KOPT-K1 (cell line): ENCODE data around the gene OR10D3.
"Not testable (repeated sequence)": the region's sequence is repeated elsewhere in the genome, so short reads cannot be mapped to it uniquely, and the experiment has no call there.

Experiments used
- H3K27ac ChIP-seq: fragments of 200-600 bp; sonication (generic); 2 replicates; pipeline ENCODE4 v1.5.1; 2016; ENCODE audit warnings: antibody characterized with exemption, mild to moderate bottlenecking, low read depth, low read length; ENCODE audit not compliant: poor library complexity, severe bottlenecking
- H3K36me3 ChIP-seq: fragments of 200-600 bp; sonication (generic); 2 replicates; pipeline ENCODE4 v1.5.1; 2017; ENCODE audit warnings: antibody characterized with exemption, mild to moderate bottlenecking, low read length, moderate library complexity; ENCODE audit not compliant: insufficient read depth
- H3K9me3 ChIP-seq: fragments of 200-600 bp; sonication (generic); 2 replicates; pipeline ENCODE4 v1.5.1; 2017; ENCODE audit warnings: antibody characterized with exemption, low read length, mild to moderate bottlenecking; ENCODE audit not compliant: insufficient read depth, poor library complexity, severe bottlenecking

The OR10D3 gene

GRCh38 chr11:124183068-124183467 is at the start of gene OR10D3:
Gene OR10D3 (plus strand): TSS chr11:124183345. CDS start chr11:124185270, 1,925 bp downstream.
- no peaks in the 10 kb centered on the region for H3K36me3 ChIP-seq
- H3K27ac ChIP-seq: no peak within 1 kb of the TSS
- H3K9me3 ChIP-seq: no peaks in the 10 kb centered on the region

- no peaks in the 10 kb centered on the region for H3K36me3 ChIP-seq
- H3K27ac ChIP-seq: no peak overlapping the region
- no peaks in the 10 kb centered on the region for H3K9me3 ChIP-seq
Observed at GRCh38 chr11:124143034-124143433, 40.1 kb upstream of the OR10D3 start.

GRCh38 chr11:124147951-124148350 is 35.2 kb upstream of the OR10D3 start:
- no peak overlapping the region for H3K27ac ChIP-seq
- H3K36me3 ChIP-seq: no peaks in the 10 kb centered on the region
- H3K9me3 ChIP-seq: no peaks in the 10 kb centered on the region

- Histone ChIP-seq H3K27ac (no peak overlapping the region), H3K36me3 (no peaks in the 10 kb centered on the region), H3K9me3 (no peaks in the 10 kb centered on the region)
Observed at GRCh38 chr11:124150684-124151083, 32.5 kb upstream of the OR10D3 start.

- Histone ChIP-seq H3K27ac (no peak overlapping the region), H3K9me3 (no peaks in the 10 kb centered on the region), H3K36me3 (no peaks in the 10 kb centered on the region)
Observed at GRCh38 chr11:124152770-124153407, 30.3 kb upstream of the OR10D3 start.

GRCh38 chr11:124153821-124154220 is 29.3 kb upstream of the OR10D3 start:
- Histone ChIP-seq H3K27ac (no peak overlapping the region), H3K36me3 (no peaks in the 10 kb centered on the region), H3K9me3 (no peaks in the 10 kb centered on the region)

- no peaks in the 10 kb centered on the region for H3K36me3 ChIP-seq
- no peaks in the 10 kb centered on the region for H3K9me3 ChIP-seq
- H3K27ac ChIP-seq: no peak overlapping the region
Observed at GRCh38 chr11:124159481-124159880, 23.7 kb upstream of the OR10D3 start.

- H3K27ac ChIP-seq: no peak overlapping the region
- no peaks in the 10 kb centered on the region for H3K9me3 ChIP-seq
- no peaks in the 10 kb centered on the region for H3K36me3 ChIP-seq
Observed at GRCh38 chr11:124160986-124161385, 22.2 kb upstream of the OR10D3 start.

GRCh38 chr11:124167826-124168231 is 15.3 kb upstream of the OR10D3 start:
- no peak overlapping the region for H3K27ac ChIP-seq

GRCh38 chr11:124168796-124169195 is 14.3 kb upstream of the OR10D3 start:
- no peak overlapping the region for H3K27ac ChIP-seq
- no peaks in the 10 kb centered on the region for H3K9me3 ChIP-seq
- no peaks in the 10 kb centered on the region for H3K36me3 ChIP-seq

More at GRCh38 chr11:124167826-124168231, 15.3 kb upstream of the OR10D3 start:
- H3K36me3 ChIP-seq: no peaks in the 10 kb centered on the region
- H3K9me3 ChIP-seq: no peaks in the 10 kb centered on the region

- H3K36me3 ChIP-seq, H3K27ac ChIP-seq, H3K9me3 ChIP-seq: not testable (repeated sequence)
Observed at GRCh38 chr11:124170315-124170714, 12.8 kb upstream of the OR10D3 start.

GRCh38 chr11:124170801-124171586 is 12.2 kb upstream of the OR10D3 start:
- Histone ChIP-seq H3K9me3 (no peaks in the 10 kb centered on the region), H3K36me3 (no peaks in the 10 kb centered on the region), H3K27ac (no peak overlapping the region)

GRCh38 chr11:124172101-124172500 is 11.0 kb upstream of the OR10D3 start:
- Histone ChIP-seq H3K9me3 (no peaks in the 10 kb centered on the region), H3K36me3 (no peaks in the 10 kb centered on the region), H3K27ac (no peak overlapping the region)

- Histone ChIP-seq H3K36me3 (no peaks in the 10 kb centered on the region), H3K9me3 (no peaks in the 10 kb centered on the region), H3K27ac (no peak overlapping the region)
Observed at GRCh38 chr11:124172599-124172998, 10.5 kb upstream of the OR10D3 start.

GRCh38 chr11:124174001-124174583 is 9.1 kb upstream of the OR10D3 start:
- Histone ChIP-seq H3K27ac (no peak overlapping the region), H3K36me3 (no peaks in the 10 kb centered on the region), H3K9me3 (no peaks in the 10 kb centered on the region)
